Body of pancreas (tissue), 4 donors: Measurements from ENCODE around the gene PTDSS2. TPM values are rescaled to one million over a fixed set of nuclear protein-coding genes. Genes with fewer than 3 reads are reported as not detected.

ENCODE experiments used
- ATAC-seq: fragments of 150-250 bp; one replicate; pipeline ENCODE4 v1.9.1; 2016
- DNase-seq, 4 donors: peaks; one replicate each; pipeline ENCODE4 v3.0.0-alpha.2; 2019
- H3K27ac ChIP-seq, 4 donors: fragments of 200-600 bp; sonication (generic); 1 replicate in 3 of 4; 2 replicates in 1 of 4; pipeline versions ENCODE4 v1.5.1 to v1.6.1; 2016 to 2019; ENCODE audit warnings: mild to moderate bottlenecking in 1 of 4, mixed read lengths in 1 of 4, moderate library complexity in 1 of 4
- H3K27me3 ChIP-seq, 2 donors: fragments of 200-600 bp; sonication (generic); one replicate each; pipeline ENCODE4 v1.6.0; 2016; ENCODE audit warnings: mild to moderate bottlenecking in 1 of 2
- H3K36me3 ChIP-seq, 2 donors: fragments of 200-600 bp; sonication (generic); replicated peaks in 1 of 2; 2 replicates each; pipeline ENCODE4 v1.5.1; 2016; ENCODE audit warnings: low read depth in 2 of 2; ENCODE audit not compliant: insufficient read depth in 1 of 2
- H3K4me1 ChIP-seq: fragments of 200-600 bp; sonication (generic); one replicate; pipeline ENCODE4 v1.6.0; 2016
- H3K4me3 ChIP-seq, 2 donors: fragments of 200-600 bp; sonication (generic); 1 replicate in 1 of 2; 2 replicates in 1 of 2; pipeline ENCODE4 v1.5.1; 2016 to 2019
- H3K9me3 ChIP-seq, 3 donors: fragments of 200-600 bp; sonication (generic); 1 replicate in 2 of 3; 2 replicates in 1 of 3; pipeline ENCODE4 v1.5.1; 2016
- POLR2A ChIP-seq, 3 donors: fragments of 450-650 bp; IDR thresholded peaks; one replicate each; pipeline ENCODE4 v1.6.1; 2016; ENCODE audit warnings: antibody characterized with exemption in 3 of 3, mild to moderate bottlenecking in 2 of 3
- WGBS, 2 donors: methylation state at CpG; one replicate each; pipeline ENCODE4 v1.1.5; 2017; 5-methylcytosine and 5-hydroxymethylcytosine counted together
- intact Hi-C: fragments of 100-400 bp; cut with DNase I; formaldehyde crosslinking; loops from one replicate; pipeline ENCODE4 v1.15.1; 2023
- total RNA-seq, 2 donors: library from RNA; depleted of rRNA; stranded (reverse); fragments of >200 nt; gene quantifications; one replicate each; pipeline ENCODE4 v1.1.0, GENCODE V29; 2016
- TF ChIP-seq, protein P1 (sequence below), 7 experiments: fragments of 450-650 bp in 4 of 7; fragments of 200-600 bp in 3 of 7; sonication (generic) in 3 of 7; IDR thresholded peaks; one replicate each; pipeline ENCODE4 v1.5.1; 2016 to 2019; ENCODE audit warnings: antibody characterized with exemption in 7 of 7

PTDSS2 gene
- total RNA-seq, 2 donors from 2014 or later, result 17.4 to 93.3 TPM

DNA sequence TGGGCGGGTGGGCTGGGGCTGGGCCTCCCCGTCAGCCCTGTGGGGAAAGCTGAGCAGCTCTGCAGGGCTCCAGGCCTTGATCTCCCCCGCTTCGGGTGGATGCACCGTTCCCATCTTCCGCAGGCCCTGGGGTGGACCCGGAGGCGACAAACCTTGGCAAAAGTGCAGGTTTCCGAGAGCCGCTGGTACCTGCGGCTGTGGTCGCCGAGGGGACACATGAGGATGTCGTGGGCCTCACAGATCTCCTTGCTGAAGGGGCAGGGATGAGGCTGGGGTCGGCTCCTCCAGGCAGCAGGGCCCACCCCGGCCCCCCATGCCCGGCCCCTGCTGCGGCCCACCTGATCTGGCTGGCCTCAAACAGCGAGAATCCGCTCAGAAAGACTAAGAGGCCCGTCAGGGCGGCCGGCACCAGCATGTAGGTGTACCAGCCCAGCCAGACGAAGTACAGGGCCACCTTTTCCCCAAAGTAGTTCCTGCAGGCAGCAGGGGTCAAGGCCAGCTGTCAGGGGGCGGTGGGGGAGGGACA, 20.1 kb upstream of the PTDSS2 start:
- H3K27me3 ChIP-seq, result no peaks in the 10 kb centered on the region
- WGBS, 2 donors, result 67% methylated on average over 17 of the region's 25 CpGs; no CpG with 5 or more reads in 1 of the 2 donors
- no peak overlapping the region for H3K27ac ChIP-seq
- no peak overlapping the region for H3K4me3 ChIP-seq
- intact Hi-C loops, result no loop called here
- TF ChIP-seq, protein P1, sequence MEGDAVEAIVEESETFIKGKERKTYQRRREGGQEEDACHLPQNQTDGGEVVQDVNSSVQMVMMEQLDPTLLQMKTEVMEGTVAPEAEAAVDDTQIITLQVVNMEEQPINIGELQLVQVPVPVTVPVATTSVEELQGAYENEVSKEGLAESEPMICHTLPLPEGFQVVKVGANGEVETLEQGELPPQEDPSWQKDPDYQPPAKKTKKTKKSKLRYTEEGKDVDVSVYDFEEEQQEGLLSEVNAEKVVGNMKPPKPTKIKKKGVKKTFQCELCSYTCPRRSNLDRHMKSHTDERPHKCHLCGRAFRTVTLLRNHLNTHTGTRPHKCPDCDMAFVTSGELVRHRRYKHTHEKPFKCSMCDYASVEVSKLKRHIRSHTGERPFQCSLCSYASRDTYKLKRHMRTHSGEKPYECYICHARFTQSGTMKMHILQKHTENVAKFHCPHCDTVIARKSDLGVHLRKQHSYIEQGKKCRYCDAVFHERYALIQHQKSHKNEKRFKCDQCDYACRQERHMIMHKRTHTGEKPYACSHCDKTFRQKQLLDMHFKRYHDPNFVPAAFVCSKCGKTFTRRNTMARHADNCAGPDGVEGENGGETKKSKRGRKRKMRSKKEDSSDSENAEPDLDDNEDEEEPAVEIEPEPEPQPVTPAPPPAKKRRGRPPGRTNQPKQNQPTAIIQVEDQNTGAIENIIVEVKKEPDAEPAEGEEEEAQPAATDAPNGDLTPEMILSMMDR (IDR thresholded peaks at IDR 0.05), result no peak
- no peak for TF ChIP-seq POLR2A (IDR thresholded peaks at IDR 0.05)
- ATAC-seq (no peak), DNase-seq (no peak)
- H3K4me1 ChIP-seq, result no peaks in the 10 kb centered on the region
- H3K9me3 ChIP-seq, result no peaks in the 10 kb centered on the region
- no peaks in the 10 kb centered on the region for H3K36me3 ChIP-seq

DNA sequence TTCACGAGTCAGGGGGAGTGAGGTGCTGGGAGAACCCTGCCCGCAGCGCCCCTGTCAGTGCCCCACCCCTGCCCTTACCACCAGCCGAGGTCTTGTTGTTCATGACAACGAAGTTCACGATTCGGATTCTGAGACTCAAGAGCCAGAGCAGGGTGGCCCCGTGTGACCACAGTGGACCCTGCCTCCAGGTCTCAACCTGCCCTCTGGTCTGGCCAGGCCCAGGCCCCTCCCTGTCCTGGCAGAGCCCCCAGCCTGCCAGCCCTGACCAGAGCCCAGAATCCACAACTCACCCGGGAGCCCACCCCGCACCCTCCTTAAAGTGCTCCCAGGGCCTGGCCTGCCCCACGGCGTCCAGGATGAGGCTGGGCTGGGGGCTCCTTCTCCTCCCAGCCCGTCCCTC, 18.2 kb upstream of the PTDSS2 start:
- Histone ChIP-seq H3K4me1 (no peaks in the 10 kb centered on the region), H3K36me3 (no peaks in the 10 kb centered on the region), H3K4me3 (no peak overlapping the region), H3K9me3 (no peaks in the 10 kb centered on the region), H3K27me3 (no peaks in the 10 kb centered on the region), H3K27ac (no peak overlapping the region)
- no peak for ATAC-seq
- WGBS, 2 donors, result 95 to 100% methylated on average over 8 to 13 of the region's 13 CpGs
- intact Hi-C loops, result no loop called here
- DNase-seq, result no peak
- no peak for TF ChIP-seq POLR2A (IDR thresholded peaks at IDR 0.05)
- TF ChIP-seq, protein P1 (IDR thresholded peaks at IDR 0.05), result no peak

DNA sequence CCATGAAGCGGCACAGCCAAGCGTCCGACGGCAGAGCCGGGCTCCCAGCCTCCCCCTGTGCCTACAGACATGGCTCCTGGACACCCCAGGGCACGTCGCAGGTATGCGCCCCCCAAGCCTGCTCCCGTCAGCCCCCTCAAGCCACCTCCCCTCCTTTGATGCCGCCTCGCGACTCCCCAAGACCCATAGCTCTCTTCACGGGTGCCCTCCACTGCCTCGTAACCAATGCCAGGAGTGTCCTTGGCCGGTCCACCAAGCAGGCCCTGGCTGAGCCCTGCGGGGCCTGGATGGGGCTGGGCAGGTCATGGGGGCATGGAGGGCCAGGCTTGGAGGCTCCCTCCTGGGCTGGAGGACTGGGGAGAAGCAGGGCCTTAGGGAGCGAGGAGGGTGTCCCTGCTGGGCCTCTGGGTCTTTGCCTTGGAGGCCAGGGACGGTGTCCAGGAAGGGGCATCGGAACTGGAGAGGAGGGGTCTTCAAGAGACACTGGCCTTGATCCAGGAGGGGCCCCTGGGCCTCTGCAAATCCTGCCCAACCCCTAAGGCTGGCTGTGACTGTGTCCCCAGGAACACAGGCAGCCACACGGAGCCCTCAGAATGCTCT, 17.5 kb upstream of the PTDSS2 start:
- Histone ChIP-seq H3K4me3 (no peak overlapping the region), H3K27ac (no peak overlapping the region), H3K27me3 (no peaks in the 10 kb centered on the region), H3K36me3 (no peaks in the 10 kb centered on the region), H3K9me3 (no peaks in the 10 kb centered on the region), H3K4me1 (no peaks in the 10 kb centered on the region)
- ATAC-seq, result no peak
- DNase-seq, result no peak
- 89 to 98% methylated on average over 13 to 20 of the region's 20 CpGs for WGBS, 2 donors
- TF ChIP-seq POLR2A (IDR thresholded peaks at IDR 0.05), result no peak
- TF ChIP-seq, protein P1 (IDR thresholded peaks at IDR 0.05), result no peak
- intact Hi-C loops, result no loop called here

DNA sequence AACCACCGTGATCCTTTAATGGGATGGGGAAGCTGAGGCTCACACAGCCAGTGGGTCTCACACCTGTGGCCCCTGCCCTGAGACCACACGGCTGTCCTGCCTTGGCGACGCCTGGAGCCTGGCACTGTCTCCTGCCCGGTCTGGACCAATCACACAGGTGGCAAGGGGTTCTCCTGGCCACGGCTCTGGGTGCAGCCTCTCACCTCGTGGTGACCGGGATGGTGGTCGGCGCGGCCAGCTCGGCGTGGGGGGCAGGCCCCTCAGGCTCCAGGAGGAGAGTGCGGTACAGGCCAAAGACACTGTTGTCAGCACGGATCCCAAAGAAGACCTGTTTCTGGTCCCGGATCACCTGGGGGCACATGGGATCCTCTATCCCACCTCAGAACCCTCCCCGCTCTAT, 17.0 kb upstream of the PTDSS2 start:
- WGBS, 2 donors, result 91 to 93% methylated on average over 7 to 17 of the region's 17 CpGs
- intact Hi-C loops, result no loop called here
- no peak overlapping the region for H3K4me3 ChIP-seq
- ATAC-seq, result no peak
- H3K4me1 ChIP-seq, result no peaks in the 10 kb centered on the region
- H3K9me3 ChIP-seq, result no peaks in the 10 kb centered on the region
- no peak for DNase-seq
- no peak for TF ChIP-seq POLR2A (IDR thresholded peaks at IDR 0.05)
- TF ChIP-seq, protein P1 (IDR thresholded peaks at IDR 0.05), result no peak
- H3K27me3 ChIP-seq, result no peaks in the 10 kb centered on the region
- H3K36me3 ChIP-seq, result no peaks in the 10 kb centered on the region
- no peak overlapping the region for H3K27ac ChIP-seq

DNA sequence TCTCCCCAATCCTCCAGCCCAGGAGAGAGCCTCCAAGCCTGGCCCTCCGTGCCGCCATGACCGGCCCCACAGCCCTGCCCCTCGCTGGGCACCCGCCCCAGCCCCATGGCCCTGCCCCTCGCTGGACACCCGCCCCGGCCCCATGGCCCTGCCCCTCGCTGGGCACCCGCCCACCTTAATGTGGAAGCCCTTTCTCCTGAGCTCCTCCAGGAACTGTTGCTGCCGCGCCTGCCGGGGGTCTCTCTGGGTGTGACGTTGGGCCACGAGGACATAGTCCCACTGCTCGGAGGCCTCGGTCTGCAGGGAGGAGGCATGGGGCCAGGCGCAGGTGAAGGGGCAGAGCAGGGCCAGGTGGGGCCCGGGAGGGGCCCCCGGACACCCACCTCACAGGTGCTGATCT, 16.4 kb upstream of the PTDSS2 start:
- DNase-seq, result no peak
- H3K36me3 ChIP-seq, result no peaks in the 10 kb centered on the region
- no peaks in the 10 kb centered on the region for H3K4me1 ChIP-seq
- 88 to 89% methylated on average over 11 to 18 of the region's 20 CpGs for WGBS, 2 donors
- no peaks in the 10 kb centered on the region for H3K27me3 ChIP-seq
- TF ChIP-seq POLR2A (IDR thresholded peaks at IDR 0.05), result no peak
- TF ChIP-seq, protein P1 (IDR thresholded peaks at IDR 0.05), result no peak
- intact Hi-C loops, result no loop called here
- no peak for ATAC-seq
- no peak overlapping the region for H3K4me3 ChIP-seq
- H3K9me3 ChIP-seq, result no peaks in the 10 kb centered on the region
- H3K27ac ChIP-seq, result no peak overlapping the region
